Body of pancreas (tissue), 4 donors: ENCODE measurements around the gene IFNL3. TPM values are rescaled to one million over a fixed set of nuclear protein-coding genes. Genes with fewer than 3 reads are reported as not detected.

Source experiments
- ATAC-seq: fragments of 150-250 bp; one replicate; pipeline ENCODE4 v1.9.1; 2016
- DNase-seq, 4 donors: peaks; one replicate each; pipeline ENCODE4 v3.0.0-alpha.2; 2019
- H3K27ac ChIP-seq, 4 donors: fragments of 200-600 bp; sonication (generic); 1 replicate in 3 of 4; 2 replicates in 1 of 4; pipeline versions ENCODE4 v1.5.1 to v1.6.1; 2016 to 2019; ENCODE audit warnings: mild to moderate bottlenecking in 1 of 4, mixed read lengths in 1 of 4, moderate library complexity in 1 of 4
- H3K27me3 ChIP-seq, 2 donors: fragments of 200-600 bp; sonication (generic); one replicate each; pipeline ENCODE4 v1.6.0; 2016; ENCODE audit warnings: mild to moderate bottlenecking in 1 of 2
- H3K36me3 ChIP-seq, 2 donors: fragments of 200-600 bp; sonication (generic); replicated peaks in 1 of 2; 2 replicates each; pipeline ENCODE4 v1.5.1; 2016; ENCODE audit warnings: low read depth in 2 of 2; ENCODE audit not compliant: insufficient read depth in 1 of 2
- H3K4me1 ChIP-seq: fragments of 200-600 bp; sonication (generic); one replicate; pipeline ENCODE4 v1.6.0; 2016
- H3K4me3 ChIP-seq, 2 donors: fragments of 200-600 bp; sonication (generic); 1 replicate in 1 of 2; 2 replicates in 1 of 2; pipeline ENCODE4 v1.5.1; 2016 to 2019
- H3K9me3 ChIP-seq, 3 donors: fragments of 200-600 bp; sonication (generic); 1 replicate in 2 of 3; 2 replicates in 1 of 3; pipeline ENCODE4 v1.5.1; 2016
- CTCF ChIP-seq, 7 experiments: fragments of 450-650 bp in 4 of 7; fragments of 200-600 bp in 3 of 7; sonication (generic) in 3 of 7; IDR thresholded peaks; one replicate each; pipeline ENCODE4 v1.5.1; 2016 to 2019; ENCODE audit warnings: antibody characterized with exemption in 7 of 7
- POLR2A ChIP-seq, 3 donors: fragments of 450-650 bp; IDR thresholded peaks; one replicate each; pipeline ENCODE4 v1.6.1; 2016; ENCODE audit warnings: antibody characterized with exemption in 3 of 3, mild to moderate bottlenecking in 2 of 3
- WGBS, 2 donors: methylation state at CpG; one replicate each; pipeline ENCODE4 v1.1.5; 2017; 5-methylcytosine and 5-hydroxymethylcytosine counted together
- intact Hi-C: fragments of 100-400 bp; cut with DNase I; formaldehyde crosslinking; loops from one replicate; pipeline ENCODE4 v1.15.1; 2023
- total RNA-seq, 2 donors: library from RNA; depleted of rRNA; stranded (reverse); fragments of >200 nt; gene quantifications; one replicate each; pipeline ENCODE4 v1.1.0, GENCODE V29; 2016

IFNL3 gene
- total RNA-seq, 2 donors from 2014 or later: not detected

- DNase-seq (no peak), ATAC-seq (no peak)
- H3K36me3 ChIP-seq: no peaks in the 10 kb centered on the region
- no peaks in the 10 kb centered on the region for H3K27me3 ChIP-seq
- WGBS, 2 donors: 72 to 85% methylated on average over 3 of the region's 3 CpGs
- no peak overlapping the region for H3K4me3 ChIP-seq
- H3K9me3 ChIP-seq: no peaks in the 10 kb centered on the region
- H3K4me1 ChIP-seq: peaks cover 11% of the 10 kb centered on the region
- intact Hi-C loops: no loop called here
- no peak for TF ChIP-seq POLR2A (IDR thresholded peaks at IDR 0.05)
- no peak for TF ChIP-seq CTCF (IDR thresholded peaks at IDR 0.05)
- H3K27ac ChIP-seq: no peak overlapping the region
Measured at GRCh38 chr19:39261704-39262103, 16.9 kb upstream of the IFNL3 start.

- Histone ChIP-seq H3K27me3 (no peaks in the 10 kb centered on the region), H3K4me3 (no peak overlapping the region), H3K27ac (no peak overlapping the region), H3K36me3 (no peaks in the 10 kb centered on the region), H3K4me1 (no peaks in the 10 kb centered on the region), H3K9me3 (no peaks in the 10 kb centered on the region)
- ATAC-seq: no peak
- TF ChIP-seq CTCF (IDR thresholded peaks at IDR 0.05) (no peak), POLR2A (IDR thresholded peaks at IDR 0.05) (no peak)
- 90 to 96% methylated on average over 4 of the region's 4 CpGs for WGBS, 2 donors
- intact Hi-C loops: no loop called here
- DNase-seq: no peak
Measured at GRCh38 chr19:39257227-39257626, 12.4 kb upstream of the IFNL3 start.

- H3K27ac ChIP-seq: no peak overlapping the region
- no peaks in the 10 kb centered on the region for H3K9me3 ChIP-seq
- ATAC-seq: no peak
- no peaks in the 10 kb centered on the region for H3K4me1 ChIP-seq
- intact Hi-C loops: no loop called here
- WGBS, 2 donors: 81 to 86% methylated on average over 24 to 29 of the region's 29 CpGs
- no peak overlapping the region for H3K4me3 ChIP-seq
- no peaks in the 10 kb centered on the region for H3K27me3 ChIP-seq
- H3K36me3 ChIP-seq: no peaks in the 10 kb centered on the region
- DNase-seq: no peak
- no peak for TF ChIP-seq POLR2A (IDR thresholded peaks at IDR 0.05)
- no peak for TF ChIP-seq CTCF (IDR thresholded peaks at IDR 0.05)
Measured at GRCh38 chr19:39254531-39255345, 9.9 kb upstream of the IFNL3 start.

- no peak for ATAC-seq
- Histone ChIP-seq H3K27ac (no peak overlapping the region), H3K4me3 (no peak overlapping the region), H3K9me3 (no peaks in the 10 kb centered on the region), H3K27me3 (no peaks in the 10 kb centered on the region), H3K36me3 (no peaks in the 10 kb centered on the region), H3K4me1 (no peaks in the 10 kb centered on the region)
- 78 to 82% methylated on average over 8 of the region's 8 CpGs for WGBS, 2 donors
- TF ChIP-seq CTCF (IDR thresholded peaks at IDR 0.05) (no peak), POLR2A (IDR thresholded peaks at IDR 0.05) (no peak)
- no peak for DNase-seq
- intact Hi-C loops: no loop called here
Measured at GRCh38 chr19:39253374-39254149, 8.8 kb upstream of the IFNL3 start.
